ENCODE data around the gene HOMER1. TPM values are rescaled to one million over a fixed set of nuclear protein-coding genes. Genes with fewer than 3 reads are reported as not detected.

HOMER1 gene
- total RNA-seq, 1 donor from 2014 or later: 29.3 TPM

- TF ChIP-seq CTCF (conservative IDR thresholded peaks at IDR 0.05): no peak
- no peak for DNase-seq (ENCODE audit: low read depth, low spot score)
- Mint-ChIP-seq H3K27ac (ENCODE audit: unreplicated experiment) (no peak overlapping the region), H3K4me3 (no peak overlapping the region), H3K36me3 (ENCODE audit: low read depth) (peaks cover 3% of the 10 kb centered on the region), H3K4me1 (no peaks in the 10 kb centered on the region), H3K27me3 (ENCODE audit: low read depth) (no peaks in the 10 kb centered on the region), H3K9me3 (peaks cover 7% of the 10 kb centered on the region)
Measured at GRCh38 chr5:79529110-79529509, 15.2 kb upstream of the HOMER1 start.

GRCh38 chr5:79527431-79527830 lies 13.5 kb upstream of the HOMER1 start:
- Mint-ChIP-seq H3K4me3 (no peak overlapping the region), H3K27me3 (ENCODE audit: low read depth) (no peaks in the 10 kb centered on the region), H3K36me3 (ENCODE audit: low read depth) (peaks cover 3% of the 10 kb centered on the region), H3K9me3 (peaks cover 7% of the 10 kb centered on the region), H3K4me1 (no peaks in the 10 kb centered on the region), H3K27ac (ENCODE audit: unreplicated experiment) (no peak overlapping the region)
- DNase-seq (ENCODE audit: low read depth, low spot score): no peak
- no peak for TF ChIP-seq CTCF (conservative IDR thresholded peaks at IDR 0.05)

GRCh38 chr5:79526928-79527327 lies 13.0 kb upstream of the HOMER1 start:
- Mint-ChIP-seq H3K4me3 (no peak overlapping the region), H3K36me3 (ENCODE audit: low read depth) (peaks cover 3% of the 10 kb centered on the region), H3K9me3 (peaks cover 7% of the 10 kb centered on the region), H3K4me1 (no peaks in the 10 kb centered on the region), H3K27me3 (ENCODE audit: low read depth) (no peaks in the 10 kb centered on the region), H3K27ac (ENCODE audit: unreplicated experiment) (no peak overlapping the region)
- no peak for DNase-seq (ENCODE audit: low read depth, low spot score)
- no peak for TF ChIP-seq CTCF (conservative IDR thresholded peaks at IDR 0.05)

GRCh38 chr5:79526493-79526892 lies 12.6 kb upstream of the HOMER1 start:
- no peak overlapping the region for H3K4me3 Mint-ChIP-seq
- no peaks in the 10 kb centered on the region for H3K27me3 Mint-ChIP-seq (ENCODE audit: low read depth)

GRCh38 chr5:79521156-79521555 lies 7.2 kb upstream of the HOMER1 start:
- H3K9me3 Mint-ChIP-seq: peaks cover 5% of the 10 kb centered on the region
- no peak overlapping the region for H3K4me3 Mint-ChIP-seq
- no peak overlapping the region for H3K27ac Mint-ChIP-seq (ENCODE audit: unreplicated experiment)
- H3K27me3 Mint-ChIP-seq (ENCODE audit: low read depth): no peaks in the 10 kb centered on the region
- DNase-seq (ENCODE audit: low read depth, low spot score): no peak
- peaks cover 3% of the 10 kb centered on the region for H3K36me3 Mint-ChIP-seq (ENCODE audit: low read depth)
- peaks cover 11% of the 10 kb centered on the region for H3K4me1 Mint-ChIP-seq
- no peak for TF ChIP-seq CTCF (conservative IDR thresholded peaks at IDR 0.05)

More at GRCh38 chr5:79526493-79526892, 12.6 kb upstream of the HOMER1 start:
- Mint-ChIP-seq H3K27ac (ENCODE audit: unreplicated experiment) (no peak overlapping the region), H3K4me1 (no peaks in the 10 kb centered on the region), H3K36me3 (ENCODE audit: low read depth) (peaks cover 3% of the 10 kb centered on the region), H3K9me3 (peaks cover 7% of the 10 kb centered on the region)
- DNase-seq (ENCODE audit: low read depth, low spot score): no peak
- no peak for TF ChIP-seq CTCF (conservative IDR thresholded peaks at IDR 0.05)

- H3K36me3 Mint-ChIP-seq (ENCODE audit: low read depth): no peaks in the 10 kb centered on the region
- no peaks in the 10 kb centered on the region for H3K9me3 Mint-ChIP-seq
- H3K27ac Mint-ChIP-seq (ENCODE audit: unreplicated experiment): no peak overlapping the region
- H3K4me1 Mint-ChIP-seq: peaks cover 18% of the 10 kb centered on the region
- no peak for TF ChIP-seq CTCF (conservative IDR thresholded peaks at IDR 0.05)
- no peak for DNase-seq (ENCODE audit: low read depth, low spot score)
- no peak overlapping the region for H3K4me3 Mint-ChIP-seq
- no peaks in the 10 kb centered on the region for H3K27me3 Mint-ChIP-seq (ENCODE audit: low read depth)
Measured at GRCh38 chr5:79518718-79519117, 4.8 kb upstream of the HOMER1 start.

All from neural crest cell (in vitro differentiated cells).